HG02885 (cell line): Measurements from ENCODE around the gene GTF2IRD1.

ENCODE experiments used
- ATAC-seq: cut with Tn5 transposase; IDR thresholded peaks from one replicate; pipeline ENCODE4 v1.9.1; 2021; ENCODE audit warnings: mild to moderate bottlenecking; ENCODE audit not compliant: unreplicated experiment, poor library complexity

GTF2IRD1 gene

DNA sequence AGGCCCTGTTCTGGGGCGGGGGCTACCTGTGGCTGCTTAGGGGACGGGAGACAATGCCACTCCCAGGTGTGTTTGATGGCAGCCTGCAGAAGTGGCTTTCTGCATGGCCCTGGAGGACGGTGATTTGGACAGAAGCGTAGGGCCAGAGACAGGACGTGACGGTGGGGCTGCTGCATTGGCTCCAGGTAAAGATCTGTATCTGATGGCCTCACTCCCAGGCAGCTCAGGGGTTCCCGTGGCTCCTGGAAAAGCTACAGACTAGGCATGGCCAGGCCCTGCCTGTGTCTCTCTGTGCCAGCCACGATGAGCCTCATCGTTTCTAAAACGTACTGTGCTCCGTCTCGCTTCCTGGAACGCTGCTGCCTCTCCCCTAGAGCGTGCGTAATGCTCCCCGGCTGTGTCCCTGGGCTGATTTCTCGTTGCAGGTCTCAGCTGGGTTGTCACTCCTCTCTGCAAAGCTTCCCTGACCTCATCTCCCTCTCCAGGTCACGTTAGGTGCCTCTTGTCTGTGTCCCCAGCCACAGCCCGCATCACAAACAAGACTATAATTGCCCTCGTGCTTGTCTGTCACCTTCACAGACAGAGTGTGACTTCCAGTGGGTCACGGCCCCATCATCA lies 12.6 kb downstream of the GTF2IRD1 start:
- ATAC-seq, result no peak

- no peak for ATAC-seq
Measured at GRCh38 chr7:74467876-74468275, 14.2 kb downstream of the GTF2IRD1 start.

DNA sequence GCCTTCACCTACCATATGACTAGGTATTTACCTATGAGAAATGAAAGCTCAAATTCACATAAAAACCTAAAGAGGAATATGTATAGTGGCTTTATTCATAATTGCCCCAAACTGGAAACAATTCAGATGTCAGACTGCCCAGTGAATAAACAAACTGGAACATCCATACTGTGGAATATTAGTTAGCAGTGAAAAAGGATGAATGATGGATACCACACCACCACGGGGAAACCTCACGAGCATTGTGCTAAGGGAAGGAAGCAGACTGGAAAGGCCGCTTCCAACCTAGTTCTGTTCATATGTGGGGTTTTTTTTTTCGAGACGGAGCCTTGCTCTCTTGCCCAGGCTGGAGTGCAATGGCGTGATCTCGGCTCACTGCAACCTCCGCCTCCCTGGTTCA lies 16.8 kb downstream of the GTF2IRD1 start:
- no peak for ATAC-seq

GRCh38 chr7:74473116-74473515 lies 19.4 kb downstream of the GTF2IRD1 start:
- no peak for ATAC-seq

DNA sequence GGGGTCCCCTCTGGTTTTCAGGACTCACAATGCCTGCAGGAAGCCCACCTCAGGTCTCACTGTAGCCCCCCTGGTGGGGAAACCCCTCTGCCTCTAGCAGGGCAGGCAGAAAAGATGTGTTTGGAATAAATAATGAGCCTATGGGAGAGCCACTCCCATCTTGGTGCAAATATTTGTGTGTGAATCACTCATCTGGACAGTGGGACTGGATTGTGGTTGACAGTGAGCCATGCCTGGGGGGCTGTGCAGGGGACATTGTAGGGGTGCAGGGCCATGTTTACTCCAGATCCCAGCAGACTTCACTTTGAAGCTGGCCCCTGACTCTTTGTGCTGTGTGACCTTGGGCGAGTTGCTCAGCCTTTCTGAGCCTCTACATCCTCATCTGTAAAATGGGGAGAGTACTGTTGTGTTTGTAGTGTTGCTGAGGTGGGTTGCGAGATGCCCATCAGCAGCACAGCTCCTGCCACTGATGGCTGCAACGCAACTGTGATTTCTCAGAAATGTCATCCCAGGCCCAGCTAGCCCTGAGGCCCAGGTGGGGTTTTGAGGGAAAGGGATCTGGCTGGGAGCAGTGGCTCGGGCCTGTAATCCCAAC lies 20.7 kb downstream of the GTF2IRD1 start:
- ATAC-seq, result no peak

GRCh38 chr7:74475243-74475986 lies 21.7 kb downstream of the GTF2IRD1 start:
- no peak for ATAC-seq

DNA sequence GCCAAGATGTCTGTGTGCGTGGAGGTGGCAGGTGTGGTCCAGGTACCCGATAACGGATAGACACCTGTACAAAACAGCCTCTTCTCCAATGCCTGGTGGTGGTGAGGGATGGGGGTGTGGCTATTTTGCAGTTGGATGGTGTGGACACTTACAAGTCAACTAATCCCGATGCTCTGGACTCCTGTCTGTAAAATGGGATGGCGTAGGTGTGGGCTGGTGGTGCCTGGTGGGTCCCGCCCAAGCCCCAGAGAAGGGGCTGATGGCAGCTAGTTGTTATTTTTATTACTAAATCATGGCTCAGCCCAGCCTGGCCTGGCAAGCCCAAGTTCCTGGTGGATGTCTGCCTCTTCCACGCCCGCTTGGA lies 22.3 kb downstream of the GTF2IRD1 start:
- ATAC-seq, result no peak

GRCh38 chr7:74476626-74477025 lies 22.9 kb downstream of the GTF2IRD1 start:
- no peak for ATAC-seq

- no peak for ATAC-seq
Measured at GRCh38 chr7:74478671-74479065, 25.0 kb downstream of the GTF2IRD1 start.

GRCh38 chr7:74479066-74479781 lies 25.5 kb downstream of the GTF2IRD1 start:
- ATAC-seq, result no peak

GRCh38 chr7:74479961-74480829 lies 26.5 kb downstream of the GTF2IRD1 start:
- no peak for ATAC-seq

- no peak for ATAC-seq
Measured at GRCh38 chr7:74480861-74481417, 27.2 kb downstream of the GTF2IRD1 start.

DNA sequence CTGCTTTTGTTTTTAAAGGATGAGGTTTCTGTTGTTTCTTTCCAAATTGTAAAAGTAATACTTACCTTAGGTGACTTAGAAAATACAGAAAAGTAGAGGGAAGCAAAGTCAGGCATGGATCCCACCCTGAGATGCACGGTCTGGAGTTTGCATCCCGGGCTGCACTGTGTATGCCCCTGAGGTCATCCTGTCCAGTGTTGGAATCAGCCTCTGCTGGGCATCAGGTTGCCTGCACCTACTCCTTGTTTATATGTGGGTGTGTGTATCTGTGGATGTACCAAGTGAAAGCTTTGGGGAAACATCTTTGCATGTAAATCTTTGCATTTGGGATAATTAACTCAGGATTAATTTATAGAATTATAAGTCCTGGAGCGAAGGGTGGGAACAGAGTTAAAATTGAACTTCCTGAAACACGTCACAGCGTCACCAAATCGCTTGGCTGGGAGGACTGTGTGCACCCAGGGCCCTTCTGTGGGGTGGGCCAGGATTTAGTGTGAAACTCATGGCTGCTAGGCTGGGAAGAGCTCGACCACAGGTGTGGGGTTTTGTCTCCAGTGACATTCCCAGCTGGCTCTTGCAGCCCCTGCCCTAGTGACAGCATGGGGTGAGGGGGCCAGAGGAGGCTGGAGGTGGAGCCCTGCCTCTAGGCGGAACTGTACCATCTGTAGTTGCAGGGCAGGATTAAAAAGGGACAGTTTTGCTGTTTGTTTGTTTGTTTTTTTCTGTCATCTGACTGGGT lies 27.9 kb downstream of the GTF2IRD1 start:
- ATAC-seq, result no peak

- ATAC-seq, result no peak
Measured at GRCh38 chr7:74482197-74482467, 28.4 kb downstream of the GTF2IRD1 start.

DNA sequence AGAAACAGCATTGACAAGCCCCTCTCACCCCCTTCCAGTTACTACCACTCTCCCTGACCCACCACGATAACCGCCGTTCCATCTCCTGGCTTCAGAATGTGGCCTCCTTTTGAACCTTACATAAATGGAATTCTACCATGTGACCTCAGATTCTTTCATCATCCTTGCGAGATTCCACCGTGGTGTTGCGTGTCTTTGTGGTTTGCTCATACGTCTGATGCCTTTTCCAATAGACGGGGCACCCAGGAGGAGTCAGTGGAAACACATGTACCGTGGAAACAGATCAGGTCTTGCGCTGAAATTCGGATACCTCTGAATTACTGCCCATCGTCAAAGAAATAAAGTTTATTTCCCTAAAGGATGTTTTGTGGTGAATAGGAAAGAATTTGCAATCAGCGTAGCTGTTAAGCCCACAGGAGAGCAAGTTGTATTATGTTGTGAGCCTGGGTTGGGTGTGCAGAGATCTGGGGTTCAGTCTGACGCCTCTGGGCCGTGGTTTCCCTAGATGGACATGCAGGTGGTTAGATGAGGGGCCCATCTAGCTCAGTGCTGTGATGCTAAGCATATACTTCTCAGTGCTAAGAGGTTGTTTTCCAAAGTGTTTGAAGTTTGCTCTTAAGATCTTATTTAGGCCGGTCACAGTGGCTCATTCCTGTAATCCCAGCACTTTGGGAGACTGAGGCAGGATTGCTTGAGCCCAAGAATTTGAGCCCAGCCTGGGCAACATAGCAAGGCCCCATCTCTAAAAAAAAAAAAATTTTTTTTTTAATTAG lies 29.1 kb downstream of the GTF2IRD1 start:
- no peak for ATAC-seq

- no peak for ATAC-seq
Measured at GRCh38 chr7:74483402-74484336, 30.0 kb downstream of the GTF2IRD1 start.

DNA sequence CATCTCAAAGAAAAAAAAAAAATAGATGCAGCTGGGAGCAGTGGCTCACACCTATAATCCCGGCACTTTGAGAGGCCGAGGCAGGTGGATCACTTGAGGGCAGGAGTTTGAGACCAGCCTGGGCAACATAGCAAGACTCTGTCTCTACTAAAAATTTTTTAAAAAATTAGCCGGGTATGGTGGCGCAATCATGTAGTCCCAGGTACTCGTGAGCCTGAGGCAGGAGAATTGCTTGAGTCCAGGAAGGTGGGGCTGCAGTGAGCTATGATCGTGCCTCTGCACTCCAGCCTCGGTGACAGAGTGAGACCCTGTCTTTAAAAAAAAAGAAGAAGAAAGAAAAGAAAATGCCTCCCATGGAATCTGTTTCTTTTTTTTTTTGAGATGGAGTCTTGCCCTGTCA lies 31.9 kb downstream of the GTF2IRD1 start:
- no peak for ATAC-seq
